Measurements from ENCODE around the gene CNNM4. TPM values are rescaled to one million over a fixed set of nuclear protein-coding genes. Genes with fewer than 3 reads are reported as not detected.

The CNNM4 gene
- total RNA-seq, 1 experiment from 2014 or later: 10.8 TPM

DNA sequence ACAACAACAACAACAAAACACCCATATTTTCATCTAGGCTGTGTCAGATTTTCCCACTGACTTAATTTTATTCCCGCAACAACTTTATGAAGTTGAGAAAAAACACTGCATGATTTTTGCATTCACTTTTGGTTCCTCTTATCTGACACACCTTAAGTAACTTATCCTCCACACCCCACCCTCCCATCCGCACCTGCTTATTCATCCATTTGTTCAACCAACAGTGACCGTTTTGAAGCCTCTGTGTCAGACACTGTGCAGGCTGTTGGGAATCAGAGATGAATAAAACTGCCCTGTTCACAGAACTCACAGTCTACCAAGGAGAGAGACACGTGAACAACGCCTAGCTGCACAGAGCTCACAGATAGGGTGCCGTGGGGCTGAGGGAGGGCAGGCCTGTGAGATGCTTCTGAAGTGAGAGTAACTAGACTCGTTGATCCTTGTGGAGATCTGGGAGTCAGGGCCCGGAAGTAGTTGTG lies 7.4 kb downstream of the CNNM4 start:
- peak; percentile 3 for DNase-seq
- Histone ChIP-seq H3K4me3 (ENCODE audit: insufficient read depth, low read depth, low read length) (no peak overlapping the region), H3K36me3 (replicated peaks; ENCODE audit: control insufficient read depth, insufficient read depth, low read length) (no peaks in the 10 kb centered on the region), H3K27me3 (ENCODE audit: control insufficient read depth, insufficient read depth, low read length) (no peaks in the 10 kb centered on the region)

DNA sequence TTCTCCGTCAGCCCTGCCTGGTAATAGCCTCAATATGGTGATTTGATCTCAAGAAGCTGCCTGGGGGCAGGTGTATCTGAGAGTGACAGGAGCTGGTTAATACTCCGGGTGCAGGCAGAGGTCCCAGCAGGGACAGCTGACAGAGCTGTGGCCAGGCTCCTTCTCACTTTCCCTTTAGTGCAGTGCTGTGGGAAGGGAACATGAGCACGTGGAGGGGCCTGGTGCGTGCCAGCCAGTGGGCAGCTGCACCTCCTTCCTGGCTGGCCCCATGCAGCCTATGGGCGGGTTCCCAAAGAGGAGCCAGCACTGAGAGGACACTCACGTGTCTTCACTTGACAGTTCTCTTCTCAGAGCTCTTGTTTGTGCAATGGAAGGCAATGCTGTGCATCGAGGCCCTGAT lies 9.1 kb downstream of the CNNM4 start:
- no peak overlapping the region for H3K4me3 ChIP-seq (ENCODE audit: insufficient read depth, low read depth, low read length)
- no peaks in the 10 kb centered on the region for H3K27me3 ChIP-seq (ENCODE audit: control insufficient read depth, insufficient read depth, low read length)
- no peaks in the 10 kb centered on the region for H3K36me3 ChIP-seq (replicated peaks; ENCODE audit: control insufficient read depth, insufficient read depth, low read length)
- DNase-seq: peak; percentile 24

GRCh38 chr2:96770442-96771202 lies 9.9 kb downstream of the CNNM4 start:
- DNase-seq: peak; percentile 41
- Histone ChIP-seq H3K27me3 (ENCODE audit: control insufficient read depth, insufficient read depth, low read length) (no peaks in the 10 kb centered on the region), H3K36me3 (replicated peaks; ENCODE audit: control insufficient read depth, insufficient read depth, low read length) (no peaks in the 10 kb centered on the region), H3K4me3 (ENCODE audit: insufficient read depth, low read depth, low read length) (no peak overlapping the region)

DNA sequence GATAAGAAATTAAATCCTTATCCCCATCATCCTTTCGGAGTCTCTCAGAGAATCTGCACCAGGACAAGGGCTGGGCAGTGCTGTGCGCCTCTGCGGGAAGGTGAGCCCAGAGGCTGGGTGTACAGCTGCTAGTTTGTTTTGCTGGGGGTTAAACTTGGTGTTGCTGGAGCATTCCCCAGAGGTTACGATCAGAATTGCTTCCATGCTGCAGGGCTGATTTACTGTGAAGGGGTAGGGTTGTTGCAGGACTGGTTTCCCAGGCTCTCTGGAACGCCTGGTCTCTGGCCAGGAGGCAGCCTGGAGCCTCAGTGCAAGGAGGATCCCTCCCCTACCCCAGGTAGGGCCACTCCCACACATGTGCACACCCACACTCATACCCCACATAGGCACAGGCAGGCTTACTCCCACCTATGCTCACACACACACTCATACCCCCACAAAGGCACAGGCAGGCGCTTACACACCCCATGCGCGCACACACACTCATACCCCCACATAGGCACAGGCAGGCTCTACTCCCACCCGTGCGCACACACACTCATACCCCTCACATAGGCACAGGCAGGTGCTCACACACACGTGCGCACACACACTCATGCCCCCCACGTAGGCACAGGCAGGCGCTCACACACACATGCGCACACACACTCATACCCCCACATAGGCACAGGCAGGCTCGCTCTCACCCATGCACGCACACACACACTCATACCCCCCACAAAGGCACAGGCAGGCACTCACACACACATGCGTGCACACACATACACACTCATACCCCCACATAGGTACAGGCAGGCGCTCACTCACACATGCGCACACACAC lies 11.3 kb downstream of the CNNM4 start:
- Histone ChIP-seq H3K36me3 (replicated peaks; ENCODE audit: control insufficient read depth, insufficient read depth, low read length) (no peaks in the 10 kb centered on the region), H3K4me3 (ENCODE audit: insufficient read depth, low read depth, low read length) (no peak overlapping the region), H3K27me3 (ENCODE audit: control insufficient read depth, insufficient read depth, low read length) (no peaks in the 10 kb centered on the region)
- DNase-seq: peak; percentile 57

DNA sequence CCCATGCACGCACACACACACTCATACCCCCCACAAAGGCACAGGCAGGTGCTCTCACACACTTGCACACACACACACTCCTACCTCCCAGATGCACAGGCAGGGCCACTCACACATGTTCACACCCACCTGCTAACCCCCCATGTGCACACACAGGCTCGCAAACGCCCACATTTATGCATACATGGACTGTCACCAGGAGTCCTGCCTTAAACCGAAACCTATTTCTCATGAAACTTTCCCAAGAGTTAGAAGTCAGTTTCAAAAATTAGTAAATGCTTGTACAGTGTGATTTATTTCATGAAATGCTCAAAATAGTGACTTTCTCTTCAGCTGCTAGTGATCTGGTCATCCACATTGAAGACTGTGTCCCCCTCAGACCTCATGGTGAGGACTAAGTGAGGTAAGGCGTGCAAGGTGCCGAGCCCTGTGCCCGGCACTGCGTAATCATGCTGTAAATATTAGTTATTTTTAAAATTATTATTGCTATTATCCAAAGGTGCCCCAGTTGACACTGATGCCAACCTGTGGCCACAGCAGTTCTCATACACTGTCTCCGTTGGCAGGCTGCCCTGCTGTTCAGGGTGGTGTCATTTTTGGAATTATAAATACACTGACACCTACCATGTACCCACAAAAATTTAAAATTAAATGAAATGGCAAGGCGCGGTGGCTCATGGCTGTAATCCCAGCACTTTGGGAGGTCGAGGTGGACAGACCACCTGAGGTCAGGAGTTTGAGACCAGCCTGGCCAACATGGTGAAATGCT lies 12.4 kb downstream of the CNNM4 start:
- peak; percentile 9 for DNase-seq
- H3K36me3 ChIP-seq (replicated peaks; ENCODE audit: control insufficient read depth, insufficient read depth, low read length): no peaks in the 10 kb centered on the region

GRCh38 chr2:96773922-96774321 lies 13.2 kb downstream of the CNNM4 start:
- Histone ChIP-seq H3K27me3 (ENCODE audit: control insufficient read depth, insufficient read depth, low read length) (no peaks in the 10 kb centered on the region), H3K4me3 (ENCODE audit: insufficient read depth, low read depth, low read length) (no peak overlapping the region), H3K36me3 (replicated peaks; ENCODE audit: control insufficient read depth, insufficient read depth, low read length) (no peaks in the 10 kb centered on the region)
- DNase-seq: peak; percentile 74

More for the DNA sequence above, 12.4 kb downstream of the CNNM4 start:
- Histone ChIP-seq H3K27me3 (ENCODE audit: control insufficient read depth, insufficient read depth, low read length) (no peaks in the 10 kb centered on the region), H3K4me3 (ENCODE audit: insufficient read depth, low read depth, low read length) (no peak overlapping the region)

- no peak for DNase-seq
- Histone ChIP-seq H3K36me3 (replicated peaks; ENCODE audit: control insufficient read depth, insufficient read depth, low read length) (no peaks in the 10 kb centered on the region), H3K4me3 (ENCODE audit: insufficient read depth, low read depth, low read length) (no peak overlapping the region), H3K27me3 (ENCODE audit: control insufficient read depth, insufficient read depth, low read length) (no peaks in the 10 kb centered on the region)
Observed at GRCh38 chr2:96775160-96775559, 14.5 kb downstream of the CNNM4 start.

DNA sequence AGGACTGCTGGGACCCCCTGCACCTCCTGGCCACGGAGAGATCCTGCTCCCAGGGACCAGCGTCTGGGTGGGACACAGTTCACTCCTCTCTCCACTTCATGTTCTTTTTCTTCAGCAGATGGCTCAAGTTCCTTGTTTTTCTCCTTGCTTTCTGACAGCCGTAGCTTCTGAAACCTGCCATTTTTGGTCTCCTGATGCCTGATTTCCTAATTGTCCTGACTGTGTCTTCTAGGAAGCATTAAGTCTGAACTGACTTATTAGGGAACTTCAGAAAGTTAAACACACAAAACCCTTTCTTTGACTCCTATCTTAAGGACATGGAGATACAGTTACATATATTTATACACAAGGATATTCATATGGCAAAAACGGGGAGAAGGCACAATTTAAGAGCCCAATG lies 22.7 kb downstream of the CNNM4 start:
- H3K27me3 ChIP-seq (ENCODE audit: control insufficient read depth, insufficient read depth, low read length): no peaks in the 10 kb centered on the region
- DNase-seq: no peak
- H3K36me3 ChIP-seq (replicated peaks; ENCODE audit: control insufficient read depth, insufficient read depth, low read length): no peaks in the 10 kb centered on the region
- no peak overlapping the region for H3K4me3 ChIP-seq (ENCODE audit: insufficient read depth, low read depth, low read length)

- Histone ChIP-seq H3K27me3 (ENCODE audit: control insufficient read depth, insufficient read depth, low read length) (no peaks in the 10 kb centered on the region), H3K36me3 (replicated peaks; ENCODE audit: control insufficient read depth, insufficient read depth, low read length) (no peaks in the 10 kb centered on the region), H3K4me3 (ENCODE audit: insufficient read depth, low read depth, low read length) (no peak overlapping the region)
- no peak for DNase-seq
Observed at GRCh38 chr2:96787411-96787810, 26.7 kb downstream of the CNNM4 start.

GRCh38 chr2:96788442-96789244 lies 27.9 kb downstream of the CNNM4 start:
- Histone ChIP-seq H3K36me3 (replicated peaks; ENCODE audit: control insufficient read depth, insufficient read depth, low read length) (no peaks in the 10 kb centered on the region), H3K4me3 (ENCODE audit: insufficient read depth, low read depth, low read length) (no peak overlapping the region), H3K27me3 (ENCODE audit: control insufficient read depth, insufficient read depth, low read length) (no peaks in the 10 kb centered on the region)
- peak; percentile 36 for DNase-seq

DNA sequence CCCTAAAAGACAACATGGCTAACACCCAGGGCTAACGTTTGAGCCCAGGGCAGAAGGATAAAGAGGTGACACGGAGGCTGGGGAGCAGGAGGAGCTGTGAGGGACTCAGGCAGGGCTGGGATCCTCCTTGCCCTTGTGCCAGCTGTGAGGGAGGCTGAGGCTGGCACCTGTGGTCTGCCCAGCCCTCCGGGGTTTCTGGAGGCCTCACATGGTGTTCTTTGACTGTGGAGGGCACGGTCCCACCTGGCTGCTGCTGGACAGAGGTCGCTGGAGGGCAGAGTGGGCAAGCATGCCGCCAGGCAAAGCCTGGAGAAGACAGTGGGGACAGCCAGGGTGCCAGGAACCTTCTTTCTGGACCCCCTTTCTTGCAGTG lies 28.5 kb downstream of the CNNM4 start:
- no peak for DNase-seq
- Histone ChIP-seq H3K27me3 (ENCODE audit: control insufficient read depth, insufficient read depth, low read length) (no peaks in the 10 kb centered on the region), H3K36me3 (replicated peaks; ENCODE audit: control insufficient read depth, insufficient read depth, low read length) (no peaks in the 10 kb centered on the region), H3K4me3 (ENCODE audit: insufficient read depth, low read depth, low read length) (no peak overlapping the region)

- H3K27me3 ChIP-seq (ENCODE audit: control insufficient read depth, insufficient read depth, low read length): no peaks in the 10 kb centered on the region
- no peak overlapping the region for H3K4me3 ChIP-seq (ENCODE audit: insufficient read depth, low read depth, low read length)
- DNase-seq: peak; percentile 28
- no peaks in the 10 kb centered on the region for H3K36me3 ChIP-seq (replicated peaks; ENCODE audit: control insufficient read depth, insufficient read depth, low read length)
Observed at GRCh38 chr2:96792772-96793749, 32.4 kb downstream of the CNNM4 start.

DNA sequence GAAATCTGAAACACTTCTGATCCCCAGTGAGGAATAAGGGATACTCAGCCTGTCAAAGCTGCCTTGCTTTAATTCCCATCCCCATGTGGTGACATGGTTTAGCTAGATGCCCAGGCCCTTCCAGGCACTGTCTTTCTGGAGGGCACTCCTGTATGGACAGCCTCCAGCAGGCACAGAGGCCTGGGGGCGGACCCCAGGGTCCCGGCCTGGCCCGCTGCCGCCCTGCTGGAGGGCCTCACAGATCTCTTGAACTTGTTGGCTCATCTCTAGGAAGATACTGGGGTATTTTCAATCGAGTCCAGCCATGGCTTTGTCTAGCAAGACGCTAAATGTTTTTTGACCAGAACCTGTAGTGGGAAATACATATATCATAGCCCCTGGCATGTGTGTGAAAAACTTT lies 34.4 kb downstream of the CNNM4 start:
- no peak overlapping the region for H3K4me3 ChIP-seq (ENCODE audit: insufficient read depth, low read depth, low read length)
- no peaks in the 10 kb centered on the region for H3K36me3 ChIP-seq (replicated peaks; ENCODE audit: control insufficient read depth, insufficient read depth, low read length)
- H3K27me3 ChIP-seq (ENCODE audit: control insufficient read depth, insufficient read depth, low read length): no peaks in the 10 kb centered on the region
- peak; percentile 56 for DNase-seq
